Endodermal cell (in vitro differentiated cells): Measurements from ENCODE around the gene IP6K1. TPM values are rescaled to one million over a fixed set of nuclear protein-coding genes. Genes with fewer than 3 reads are reported as not detected.

ENCODE experiments used
- DNase-seq: peaks from one replicate; pipeline ENCODE4 v3.0.0-alpha.2; 2017
- H3K27ac ChIP-seq: 2 replicates; pipeline ENCODE4 v1.5.1; 2013; ENCODE audit warnings: mild to moderate bottlenecking, low read depth, low read length, moderate library complexity
- H3K27me3 ChIP-seq: 2 replicates; pipeline ENCODE4 v1.6.1; 2013; ENCODE audit warnings: mild to moderate bottlenecking, low read length, moderate library complexity; ENCODE audit not compliant: insufficient read depth, control insufficient read depth, poor library complexity, severe bottlenecking
- H3K36me3 ChIP-seq: 2 replicates; pipeline ENCODE4 v1.7.0; 2013; ENCODE audit warnings: mild to moderate bottlenecking, low read length, moderate library complexity; ENCODE audit not compliant: control insufficient read depth, insufficient read depth
- H3K4me1 ChIP-seq: one replicate; pipeline ENCODE4 v1.7.0; 2013; ENCODE audit warnings: low read length; ENCODE audit not compliant: control insufficient read depth, insufficient read depth
- H3K4me3 ChIP-seq: 2 replicates; pipeline ENCODE4 v1.5.1; 2013; ENCODE audit warnings: mild to moderate bottlenecking, low read length, moderate library complexity
- H3K9ac ChIP-seq: 2 replicates; pipeline ENCODE4 v1.6.1; 2013; ENCODE audit warnings: mild to moderate bottlenecking, low read length, moderate library complexity; ENCODE audit not compliant: poor library complexity, severe bottlenecking; ENCODE audit errors: extremely low read depth
- H3K9me3 ChIP-seq: 2 replicates; pipeline ENCODE4 v1.6.1; 2013; ENCODE audit warnings: mild to moderate bottlenecking, low read length, moderate library complexity; ENCODE audit not compliant: control insufficient read depth
- H3K27ac Mint-ChIP-seq: 2 replicates; pipeline ENCODE4 v1.8.0; 2020; ENCODE audit warnings: mixed read lengths
- H3K27me3 Mint-ChIP-seq: 2 replicates; pipeline ENCODE4 v1.8.0; 2021; ENCODE audit warnings: mild to moderate bottlenecking, mixed read lengths; ENCODE audit not compliant: insufficient read depth
- H3K36me3 Mint-ChIP-seq: 2 replicates; pipeline ENCODE4 v1.8.0; 2020; ENCODE audit warnings: low read depth, mixed read lengths
- H3K4me1 Mint-ChIP-seq: 2 replicates; pipeline ENCODE4 v1.8.0; 2020; ENCODE audit warnings: mixed read lengths
- H3K4me3 Mint-ChIP-seq: 2 replicates; pipeline ENCODE4 v1.8.0; 2020; ENCODE audit warnings: mild to moderate bottlenecking, moderate library complexity, mixed read lengths
- H3K9me3 Mint-ChIP-seq: 2 replicates; pipeline ENCODE4 v1.8.0; 2020; ENCODE audit warnings: mild to moderate bottlenecking, mixed read lengths
- WGBS, 2 experiments: methylation state at CpG; one replicate each; pipeline versions ENCODE4 v1.1.5 to v1.1.7; 2013; ENCODE audit warnings: missing lambda C conversion rate in 2 of 2, mixed read lengths in 1 of 2; ENCODE audit not compliant: insufficient coverage in 1 of 2, insufficient read length in 1 of 2; 5-methylcytosine and 5-hydroxymethylcytosine counted together
- total RNA-seq, 2 donors: library from RNA; stranded (reverse); fragmentation: NEBNext Ultra II Directional in 1 of 2; extraction: Animal tissue kit (Norgen Biotek cat#: 25700) in 1 of 2; gene quantifications; 2 replicates in 1 of 2; 3 replicates in 1 of 2; pipeline ENCODE4 v1.2.1, GENCODE V29; 2021
- TF ChIP-seq, protein P1 (sequence below): fragments of 200-600 bp; sonication (generic); conservative IDR thresholded peaks from 2 replicates; pipeline ENCODE4 v1.5.0; 2021; ENCODE audit warnings: antibody characterized with exemption, mild to moderate bottlenecking

The IP6K1 gene
- total RNA-seq, 2 donors from 2014 or later: 45.8 to 49.8 TPM

DNA sequence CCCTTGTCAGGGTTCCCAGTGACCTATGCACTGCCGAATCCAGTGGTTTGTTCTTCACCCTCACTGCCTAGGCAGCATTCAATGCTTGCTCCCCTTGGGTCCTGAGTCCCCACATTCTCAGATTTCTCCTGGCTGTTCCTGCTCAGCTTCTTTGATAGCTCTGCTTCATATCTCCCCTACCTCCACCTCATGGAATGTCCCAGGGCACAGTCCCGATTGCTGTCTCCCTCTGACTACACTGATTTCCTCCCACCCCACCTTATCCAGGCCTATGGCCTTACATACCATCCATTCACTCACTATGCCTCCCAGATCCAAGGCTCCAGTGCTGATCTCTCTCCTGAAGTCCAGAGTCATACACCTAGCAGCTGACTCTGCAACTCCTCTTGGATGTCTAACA is 14.8 kb upstream of the IP6K1 start:
- H3K4me1 Mint-ChIP-seq: peaks cover 11% of the 10 kb centered on the region
- TF ChIP-seq, protein P1, sequence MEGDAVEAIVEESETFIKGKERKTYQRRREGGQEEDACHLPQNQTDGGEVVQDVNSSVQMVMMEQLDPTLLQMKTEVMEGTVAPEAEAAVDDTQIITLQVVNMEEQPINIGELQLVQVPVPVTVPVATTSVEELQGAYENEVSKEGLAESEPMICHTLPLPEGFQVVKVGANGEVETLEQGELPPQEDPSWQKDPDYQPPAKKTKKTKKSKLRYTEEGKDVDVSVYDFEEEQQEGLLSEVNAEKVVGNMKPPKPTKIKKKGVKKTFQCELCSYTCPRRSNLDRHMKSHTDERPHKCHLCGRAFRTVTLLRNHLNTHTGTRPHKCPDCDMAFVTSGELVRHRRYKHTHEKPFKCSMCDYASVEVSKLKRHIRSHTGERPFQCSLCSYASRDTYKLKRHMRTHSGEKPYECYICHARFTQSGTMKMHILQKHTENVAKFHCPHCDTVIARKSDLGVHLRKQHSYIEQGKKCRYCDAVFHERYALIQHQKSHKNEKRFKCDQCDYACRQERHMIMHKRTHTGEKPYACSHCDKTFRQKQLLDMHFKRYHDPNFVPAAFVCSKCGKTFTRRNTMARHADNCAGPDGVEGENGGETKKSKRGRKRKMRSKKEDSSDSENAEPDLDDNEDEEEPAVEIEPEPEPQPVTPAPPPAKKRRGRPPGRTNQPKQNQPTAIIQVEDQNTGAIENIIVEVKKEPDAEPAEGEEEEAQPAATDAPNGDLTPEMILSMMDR: no peak
- H3K27ac Mint-ChIP-seq: no peak overlapping the region
- no peaks in the 10 kb centered on the region for H3K9me3 Mint-ChIP-seq
- H3K27ac ChIP-seq: no peak overlapping the region
- H3K27me3 ChIP-seq: peaks cover 50% of the 10 kb centered on the region
- H3K36me3 Mint-ChIP-seq: no peaks in the 10 kb centered on the region
- WGBS, 2 experiments: 86 to 91% methylated on average over 2 of the region's 2 CpGs
- DNase-seq: no peak
- H3K4me3 Mint-ChIP-seq: no peak overlapping the region
- no peak overlapping the region for H3K9ac ChIP-seq
- H3K9me3 ChIP-seq: no peaks in the 10 kb centered on the region
- H3K4me1 ChIP-seq: no peaks in the 10 kb centered on the region
- no peak overlapping the region for H3K4me3 ChIP-seq
- H3K36me3 ChIP-seq: no peaks in the 10 kb centered on the region
- peaks cover 59% of the 10 kb centered on the region for H3K27me3 Mint-ChIP-seq

GRCh38 chr3:49799761-49800160 is 13.4 kb upstream of the IP6K1 start, which contains the start of gene CDHR4:
Gene CDHR4, minus strand, starts transcription at chr3:49799873. Its CDS starts 61 bp downstream, at chr3:49799812.
- Histone ChIP-seq H3K9me3 (no peaks in the 10 kb centered on the region), H3K4me3 (no peak within 1 kb of the TSS), H3K9ac (no peak within 1 kb of the TSS), H3K27ac (no peak within 1 kb of the TSS), H3K4me1 (no peaks in the 10 kb centered on the region), H3K27me3 (peaks cover 41% of the 10 kb centered on the region), H3K36me3 (no peaks in the 10 kb centered on the region)
- 81 to 87% methylated on average over 3 to 4 of the region's 4 CpGs for WGBS, 2 experiments
- peaks cover 55% of the 10 kb centered on the region for H3K27me3 Mint-ChIP-seq
- TF ChIP-seq, protein P1: no peak
- H3K4me1 Mint-ChIP-seq: peaks cover 4% of the 10 kb centered on the region
- no peak within 1 kb of the TSS for H3K27ac Mint-ChIP-seq
- no peak within 1 kb of the TSS for H3K4me3 Mint-ChIP-seq
- DNase-seq: no peak
- no peaks in the 10 kb centered on the region for H3K9me3 Mint-ChIP-seq
- no peaks in the 10 kb centered on the region for H3K36me3 Mint-ChIP-seq

DNA sequence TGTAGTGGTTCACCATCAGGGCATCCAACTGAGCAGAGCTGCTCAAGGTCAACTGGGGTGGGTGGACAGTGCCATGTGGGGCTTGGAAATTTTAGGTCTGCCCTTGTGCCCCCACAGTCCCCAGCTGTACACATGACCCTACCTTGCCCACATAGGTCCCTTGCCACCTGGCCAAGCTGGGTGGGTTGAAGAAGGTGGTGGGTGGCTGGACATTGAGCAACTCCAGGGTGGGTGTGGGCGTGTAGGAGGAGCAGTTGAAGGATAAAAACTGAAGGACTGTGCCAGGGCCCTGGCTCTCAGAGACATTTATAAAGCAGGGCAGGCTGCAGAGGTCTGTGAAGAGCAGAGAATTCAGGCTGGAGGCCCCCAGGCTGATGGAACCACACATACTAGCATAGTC is 12.8 kb upstream of the IP6K1 start:
- H3K4me3 Mint-ChIP-seq: no peak overlapping the region
- H3K27ac Mint-ChIP-seq: no peak overlapping the region
- H3K36me3 Mint-ChIP-seq: no peaks in the 10 kb centered on the region
- Histone ChIP-seq H3K4me1 (no peaks in the 10 kb centered on the region), H3K9me3 (no peaks in the 10 kb centered on the region), H3K27me3 (peaks cover 35% of the 10 kb centered on the region), H3K36me3 (no peaks in the 10 kb centered on the region), H3K27ac (no peak overlapping the region), H3K4me3 (no peak overlapping the region), H3K9ac (no peak overlapping the region)
- peaks cover 4% of the 10 kb centered on the region for H3K4me1 Mint-ChIP-seq
- no peaks in the 10 kb centered on the region for H3K9me3 Mint-ChIP-seq
- DNase-seq: no peak
- TF ChIP-seq, protein P1: no peak
- WGBS, 2 experiments: 74% methylated on average over 1 of the region's 1 CpG; no CpG with 5 or more reads in 1 of the 2 experiments
- H3K27me3 Mint-ChIP-seq: peaks cover 48% of the 10 kb centered on the region
